ENCODE measurements around the gene PTP4A2.

GRCh38 chr1:31932491-31933316 is 5.5 kb downstream of the PTP4A2 start:
- no peak for TF ChIP-seq REST (IDR thresholded peaks at IDR 0.05; ENCODE audit: low read depth, low read length)
- no peak for TF ChIP-seq PAX5 (IDR thresholded peaks at IDR 0.05; ENCODE audit: borderline replicate concordance, low read depth, low read length)
- TF ChIP-seq POLR2A (IDR thresholded peaks at IDR 0.05; ENCODE audit: low read depth, low read length): no peak
- TF ChIP-seq CREM (IDR thresholded peaks at IDR 0.05; ENCODE audit: low read depth): no peak
- no peak for TF ChIP-seq CREB1 (IDR thresholded peaks at IDR 0.05; ENCODE audit: low read depth)
- no peak for TF ChIP-seq RFX5 (IDR thresholded peaks at IDR 0.05; ENCODE audit: low read depth, low read length)
- TF ChIP-seq GABPA (IDR thresholded peaks at IDR 0.05; ENCODE audit: low read depth): no peak
- no peak for TF ChIP-seq EZH2 (IDR thresholded peaks at IDR 0.05; ENCODE audit: borderline replicate concordance, control insufficient read depth, low read depth, low read length)
- TF ChIP-seq CTCF (IDR thresholded peaks at IDR 0.05 in 2 of 3, conservative IDR thresholded peaks at IDR 0.05 in 1 of 3; ENCODE audit: control insufficient read depth in 2 of 3, extremely low read depth in 1 of 3, insufficient read depth in 1 of 3, low read depth in 3 of 3, low read length in 3 of 3): no peak
- no peak for TF ChIP-seq SMC3 (IDR thresholded peaks at IDR 0.05; ENCODE audit: borderline replicate concordance, low read length)
- no peak for TF ChIP-seq ELK1 (IDR thresholded peaks at IDR 0.05; ENCODE audit: low read depth, low read length)

All from GM12878 (cell line).